Measurements from ENCODE around the gene APOBEC3F.
"Not testable (repeated sequence)": the region's sequence is repeated elsewhere in the genome, so short reads cannot be mapped to it uniquely, and the experiment has no call there.

APOBEC3F gene

DNA sequence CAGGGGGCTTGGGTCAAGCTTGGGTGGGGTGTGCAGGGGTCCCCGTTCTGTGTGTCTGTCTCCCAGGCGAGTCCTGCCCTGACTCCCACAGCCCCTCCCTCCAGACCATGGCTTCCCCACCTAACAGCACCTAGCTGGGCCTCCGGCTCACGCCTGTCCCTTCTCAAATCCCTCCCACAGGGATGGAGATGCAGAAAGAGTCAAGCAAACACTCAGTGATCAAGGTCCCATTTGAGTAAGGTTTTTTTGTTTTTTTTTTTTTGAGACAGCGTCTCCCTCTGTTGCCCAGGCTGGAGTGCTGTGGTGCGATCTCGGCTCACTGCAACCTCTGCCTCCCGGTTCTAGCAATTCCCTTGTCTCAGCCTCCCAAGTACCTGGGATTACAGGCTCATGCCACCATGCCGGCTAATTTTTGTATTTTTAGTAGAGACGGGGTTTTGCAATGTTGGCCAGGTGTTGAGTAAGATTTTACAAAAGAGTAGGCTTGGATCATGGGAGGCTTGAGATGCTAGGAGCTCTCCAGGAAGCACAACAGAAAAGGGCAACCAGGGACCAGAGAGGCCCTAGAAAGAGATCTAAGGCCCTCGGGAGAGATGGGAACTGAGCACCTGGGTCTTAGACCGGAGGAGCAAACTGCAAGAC lies 14.0 kb upstream of the APOBEC3F start:
- DNase-seq (ENCODE audit: low read depth in 2 of 2, low spot score in 1 of 2), result no peak

DNA sequence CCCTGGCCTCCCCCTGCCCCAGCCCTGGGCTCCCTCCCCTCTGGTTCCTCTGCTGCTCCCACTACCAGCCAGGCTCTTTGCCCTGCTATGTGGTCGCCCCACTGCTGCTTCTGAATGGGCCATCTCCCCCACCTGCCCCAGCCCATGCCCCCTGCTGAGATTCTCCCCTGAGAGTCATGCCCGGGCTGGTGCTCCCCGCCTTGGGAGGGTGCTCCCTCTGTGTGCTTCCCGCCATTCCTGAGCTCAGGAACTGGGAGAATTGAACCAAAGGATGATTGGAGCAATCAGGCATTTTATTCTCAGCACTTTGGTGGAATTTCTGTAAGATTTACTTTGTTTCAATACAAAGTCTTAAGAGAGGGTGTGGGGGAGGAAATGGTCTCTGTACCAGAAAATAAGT lies 12.9 kb upstream of the APOBEC3F start:
- DNase-seq (ENCODE audit: low read depth in 2 of 2, low spot score in 1 of 2), result no peak

GRCh38 chr22:39028281-39028680 lies 12.4 kb upstream of the APOBEC3F start:
- DNase-seq (ENCODE audit: low read depth in 2 of 2, low spot score in 1 of 2), result no peak

DNA sequence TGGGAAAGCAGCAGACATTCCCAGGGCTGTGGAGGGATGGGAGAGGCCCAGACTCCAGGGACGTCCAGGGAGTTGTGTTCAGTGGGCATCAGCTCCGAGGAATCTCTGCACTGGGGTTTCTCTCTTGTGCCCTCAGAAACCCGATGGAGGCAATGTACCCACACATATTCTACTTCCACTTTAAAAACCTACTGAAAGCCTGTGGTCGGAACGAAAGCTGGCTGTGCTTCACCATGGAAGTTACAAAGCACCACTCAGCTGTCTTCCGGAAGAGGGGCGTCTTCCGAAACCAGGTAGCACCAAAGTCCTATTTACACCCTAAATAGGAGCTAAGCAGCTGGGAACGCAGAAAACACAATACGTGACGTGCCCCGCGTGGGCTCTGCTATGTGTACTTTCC lies 11.4 kb upstream of the APOBEC3F start:
- no peak for DNase-seq (ENCODE audit: low read depth in 2 of 2, low spot score in 1 of 2)

DNA sequence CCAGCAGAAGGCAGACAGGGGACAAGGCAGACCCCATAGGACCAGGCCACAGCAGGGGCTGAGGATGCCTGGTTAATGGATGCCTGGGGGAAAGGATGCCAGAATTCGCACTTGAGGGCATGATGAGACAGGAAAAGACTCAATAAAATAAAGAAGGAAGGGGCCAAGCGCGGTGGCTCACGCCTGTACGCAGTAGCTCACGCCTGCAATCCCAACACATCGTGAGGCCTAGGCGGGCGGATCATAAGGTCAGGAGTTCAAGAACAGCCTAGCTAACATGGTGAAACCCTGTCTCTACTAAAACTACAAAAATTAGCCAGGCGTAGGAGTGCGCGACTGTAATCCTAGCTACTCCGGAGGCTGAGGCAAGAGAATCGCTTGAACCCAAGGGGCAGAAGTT lies 10.0 kb upstream of the APOBEC3F start:
- DNase-seq (ENCODE audit: low read depth in 2 of 2, low spot score in 1 of 2), result no peak

DNA sequence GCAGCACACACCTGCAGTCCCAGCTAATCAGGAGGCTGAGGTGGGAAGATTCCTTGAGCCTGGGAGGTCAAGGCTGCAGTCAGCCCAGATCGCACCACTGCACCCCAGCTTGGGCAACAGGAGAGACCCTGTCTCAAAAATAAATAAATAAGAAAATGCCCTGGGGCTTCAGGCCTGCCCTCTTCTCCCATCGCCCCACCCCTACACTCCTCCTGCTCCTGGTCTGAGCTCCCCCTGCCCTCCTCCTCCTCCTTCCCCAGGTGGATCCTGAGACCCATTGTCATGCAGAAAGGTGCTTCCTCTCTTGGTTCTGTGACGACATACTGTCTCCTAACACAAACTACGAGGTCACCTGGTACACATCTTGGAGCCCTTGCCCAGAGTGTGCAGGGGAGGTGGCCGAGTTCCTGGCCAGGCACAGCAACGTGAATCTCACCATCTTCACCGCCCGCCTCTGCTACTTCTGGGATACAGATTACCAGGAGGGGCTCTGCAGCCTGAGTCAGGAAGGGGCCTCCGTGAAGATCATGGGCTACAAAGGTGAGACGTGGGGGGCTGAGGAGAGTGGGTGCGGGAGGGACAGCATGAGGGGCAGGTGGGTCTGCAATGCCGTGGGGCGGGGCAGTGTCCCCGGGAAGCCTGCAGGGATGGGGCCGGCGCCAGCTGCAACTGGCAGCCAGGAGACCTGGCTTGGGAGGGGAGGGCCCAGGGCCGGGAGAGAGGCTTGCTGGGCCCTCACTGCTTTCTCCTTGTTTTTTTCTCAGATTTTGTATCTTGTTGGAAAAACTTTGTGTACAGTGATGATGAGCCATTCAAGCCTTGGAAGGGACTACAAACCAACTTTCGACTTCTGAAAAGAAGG lies 9.0 kb upstream of the APOBEC3F start:
- not testable (repeated sequence) for DNase-seq (ENCODE audit: low read depth in 2 of 2, low spot score in 1 of 2)

DNA sequence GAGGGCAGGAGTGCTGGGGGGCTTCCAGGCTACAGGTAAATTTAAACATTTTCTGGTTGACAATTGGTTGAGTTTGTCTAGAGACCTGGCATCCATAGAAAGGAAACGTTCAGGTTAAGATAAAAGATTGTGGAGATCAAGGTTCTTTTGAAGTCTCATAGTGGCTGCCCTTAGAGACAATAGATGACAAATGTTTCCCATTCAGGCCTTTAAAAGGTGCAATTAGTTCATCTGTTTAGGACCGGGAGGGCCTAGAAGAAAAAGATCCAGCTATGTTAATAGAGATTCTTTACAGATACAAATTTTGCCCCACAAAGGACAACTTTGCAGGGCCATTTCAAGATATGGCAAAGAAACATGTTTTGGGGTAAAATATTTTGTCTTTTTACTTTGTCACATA lies 3.6 kb upstream of the APOBEC3F start:
- not testable (repeated sequence) for DNase-seq (ENCODE audit: low read depth in 2 of 2, low spot score in 1 of 2)

DNA sequence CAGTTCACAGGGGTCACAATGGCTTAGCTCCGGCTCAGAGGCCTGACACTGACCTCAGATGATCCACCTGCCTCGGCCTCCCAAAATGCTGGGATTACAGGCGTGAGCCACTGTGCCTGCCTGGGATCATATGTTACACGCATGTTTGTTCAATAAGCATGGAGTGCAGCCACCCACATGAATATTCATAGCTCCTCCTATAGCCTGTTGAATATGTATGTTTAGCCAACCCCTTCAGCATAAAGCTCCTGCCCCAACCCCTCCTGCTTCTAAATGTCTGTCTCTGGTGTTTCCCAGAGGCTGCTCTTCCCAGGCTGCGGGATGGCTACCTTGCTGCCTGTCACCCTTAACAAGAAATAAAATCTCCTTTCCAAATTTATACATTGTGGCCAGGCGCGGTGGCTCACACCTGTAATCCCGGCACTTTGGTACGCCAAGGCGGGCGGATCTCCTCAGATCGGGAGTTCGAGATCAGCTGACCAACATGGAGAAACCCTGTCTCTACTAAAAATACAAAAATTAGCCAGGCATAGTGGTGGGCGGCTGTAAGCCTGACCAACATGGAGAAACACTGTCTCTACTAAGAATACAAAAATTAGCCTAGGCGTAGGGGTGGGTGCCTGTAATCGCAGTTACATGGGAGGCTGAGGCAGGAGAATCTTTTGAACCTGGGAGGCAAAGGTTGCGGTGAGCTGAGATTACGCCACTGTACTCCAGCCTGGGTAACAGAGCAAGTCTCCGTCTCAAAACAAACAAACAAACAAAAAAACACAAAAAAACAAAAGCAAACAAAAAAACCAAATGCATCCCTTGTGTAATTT lies 1.1 kb upstream of the APOBEC3F start:
- DNase-seq (ENCODE audit: low read depth in 2 of 2, low spot score in 1 of 2), result no peak

DNA sequence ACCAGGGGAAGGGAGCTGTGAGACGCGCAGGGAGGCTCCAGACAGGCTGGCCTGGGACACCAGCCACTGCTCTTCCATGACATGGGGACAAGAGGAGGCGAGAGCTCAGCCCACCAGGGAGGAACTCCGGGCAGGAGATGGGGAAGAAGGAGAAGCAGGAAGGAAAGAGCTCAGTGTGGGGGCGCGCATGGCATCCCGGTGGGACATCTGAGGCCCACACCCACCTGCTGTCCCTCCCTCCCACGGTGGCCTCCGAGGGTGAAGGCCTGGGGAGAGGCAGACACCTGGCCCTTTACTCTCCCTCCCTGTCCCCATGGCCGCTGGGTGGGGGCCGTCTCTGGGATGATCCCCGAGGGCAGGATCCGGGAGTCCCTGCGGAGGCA lies 518 bp upstream of the APOBEC3F start:
- DNase-seq (ENCODE audit: low read depth in 2 of 2, low spot score in 1 of 2), result not testable (repeated sequence)

DNA sequence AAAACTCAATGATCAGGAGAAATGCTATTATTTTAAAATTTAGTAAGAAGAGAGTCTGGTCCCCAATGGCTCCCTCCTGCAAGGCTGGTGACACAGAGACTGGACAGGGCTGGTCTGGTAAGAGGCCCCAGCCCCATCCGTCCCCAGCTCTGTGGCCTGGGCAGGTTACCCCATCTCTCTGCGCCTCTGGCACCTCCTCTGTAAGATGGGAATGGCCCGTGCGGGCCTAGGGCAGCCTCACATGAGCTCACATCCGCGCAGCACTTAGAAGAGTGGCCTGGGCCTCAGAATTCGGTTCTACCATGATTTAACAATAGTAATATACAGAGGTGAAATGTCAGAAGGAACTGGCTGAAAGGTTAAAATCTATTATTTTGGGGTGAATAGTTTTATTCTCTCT lies 1.2 kb downstream of the APOBEC3F start:
- no peak for DNase-seq (ENCODE audit: low read depth in 2 of 2, low spot score in 1 of 2)

- DNase-seq (ENCODE audit: low read depth in 2 of 2, low spot score in 1 of 2), result not testable (repeated sequence)
These were observed 2.4 kb downstream of the APOBEC3F start for GRCh38 chr22:39043063-39043462.

DNA sequence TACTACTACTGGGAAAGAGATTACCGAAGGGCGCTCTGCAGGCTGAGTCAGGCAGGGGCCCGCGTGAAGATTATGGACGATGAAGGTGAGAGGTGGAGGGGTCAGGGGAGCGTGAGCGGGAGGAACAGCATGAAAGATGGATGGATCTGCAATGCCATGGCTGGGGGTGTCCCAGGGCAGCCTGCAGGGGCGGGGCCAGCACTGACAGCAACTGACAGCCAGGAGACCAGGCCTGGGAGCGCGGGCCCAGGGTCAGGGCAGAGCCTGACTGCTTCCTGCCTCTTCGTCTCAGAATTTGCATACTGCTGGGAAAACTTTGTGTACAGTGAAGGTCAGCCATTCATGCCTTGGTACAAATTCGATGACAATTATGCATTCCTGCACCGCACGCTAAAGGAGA lies 4.5 kb downstream of the APOBEC3F start:
- DNase-seq (ENCODE audit: low read depth in 2 of 2, low spot score in 1 of 2), result not testable (repeated sequence)

DNA sequence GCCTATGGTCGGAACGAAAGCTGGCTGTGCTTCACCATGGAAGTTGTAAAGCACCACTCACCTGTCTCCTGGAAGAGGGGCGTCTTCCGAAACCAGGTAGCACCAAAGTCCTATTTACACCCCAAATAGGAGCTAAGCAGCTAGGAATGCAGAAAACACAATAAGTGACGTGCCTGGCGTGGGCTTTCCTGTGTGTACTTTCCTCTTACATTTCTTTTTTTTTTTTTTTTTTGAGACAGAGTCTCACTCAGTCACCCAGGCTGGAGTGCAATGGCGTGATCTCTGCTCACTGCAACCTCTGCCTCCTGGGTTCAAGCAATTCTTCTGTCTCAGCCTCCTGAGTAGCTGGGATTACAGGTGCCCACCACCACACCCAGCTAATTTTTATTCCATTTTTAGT lies 8.8 kb downstream of the APOBEC3F start:
- DNase-seq (ENCODE audit: low read depth in 2 of 2, low spot score in 1 of 2), result not testable (repeated sequence)

DNA sequence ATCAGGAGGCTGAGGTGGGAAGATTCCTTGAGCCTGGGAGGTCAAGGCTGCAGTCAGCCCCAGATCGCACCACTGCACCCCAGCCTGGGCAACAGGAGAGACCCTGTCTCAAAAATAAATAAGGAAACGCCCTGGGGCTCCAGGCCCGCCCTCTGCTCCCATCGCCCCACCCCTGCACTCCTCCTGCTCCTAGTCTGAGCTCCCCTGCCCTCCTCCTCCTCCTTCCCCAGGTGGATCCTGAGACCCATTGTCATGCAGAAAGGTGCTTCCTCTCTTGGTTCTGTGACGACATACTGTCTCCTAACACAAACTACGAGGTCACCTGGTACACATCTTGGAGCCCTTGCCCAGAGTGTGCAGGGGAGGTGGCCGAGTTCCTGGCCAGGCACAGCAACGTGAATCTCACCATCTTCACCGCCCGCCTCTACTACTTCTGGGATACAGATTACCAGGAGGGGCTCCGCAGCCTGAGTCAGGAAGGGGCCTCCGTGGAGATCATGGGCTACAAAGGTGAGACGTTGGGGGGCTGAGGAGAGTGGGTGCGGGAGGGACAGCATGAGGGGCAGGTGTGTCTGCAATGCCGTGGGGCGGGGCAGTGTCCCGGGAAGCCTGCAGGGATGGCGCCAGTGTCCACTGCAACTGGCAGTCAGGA lies 11.3 kb downstream of the APOBEC3F start:
- not testable (repeated sequence) for DNase-seq (ENCODE audit: low read depth in 2 of 2, low spot score in 1 of 2)

DNA sequence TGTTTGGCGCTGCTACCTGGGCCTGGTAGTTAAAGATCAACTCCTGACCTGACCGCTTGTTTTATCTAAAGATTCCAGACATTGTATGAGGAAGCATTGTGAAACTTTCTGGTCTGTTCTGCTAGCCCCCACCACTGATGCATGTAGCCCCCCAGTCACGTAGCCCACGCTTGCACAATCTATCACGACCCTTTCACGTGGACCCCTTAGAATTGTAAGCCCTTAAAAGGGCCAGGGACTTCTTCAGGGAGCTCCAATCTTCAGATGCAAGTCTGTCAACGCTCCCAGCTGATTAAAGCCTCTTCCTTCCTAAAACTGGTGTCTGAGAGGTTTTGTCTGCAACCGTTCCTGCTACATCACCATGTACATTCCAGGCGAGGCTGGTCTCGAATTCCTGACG lies 15.0 kb downstream of the APOBEC3F start:
- DNase-seq (ENCODE audit: low read depth in 2 of 2, low spot score in 1 of 2), result no peak

- DNase-seq (ENCODE audit: low read depth in 2 of 2, low spot score in 1 of 2), result not testable (repeated sequence)
These were observed 20.6 kb downstream of the APOBEC3F start for GRCh38 chr22:39061290-39061689.

DNA sequence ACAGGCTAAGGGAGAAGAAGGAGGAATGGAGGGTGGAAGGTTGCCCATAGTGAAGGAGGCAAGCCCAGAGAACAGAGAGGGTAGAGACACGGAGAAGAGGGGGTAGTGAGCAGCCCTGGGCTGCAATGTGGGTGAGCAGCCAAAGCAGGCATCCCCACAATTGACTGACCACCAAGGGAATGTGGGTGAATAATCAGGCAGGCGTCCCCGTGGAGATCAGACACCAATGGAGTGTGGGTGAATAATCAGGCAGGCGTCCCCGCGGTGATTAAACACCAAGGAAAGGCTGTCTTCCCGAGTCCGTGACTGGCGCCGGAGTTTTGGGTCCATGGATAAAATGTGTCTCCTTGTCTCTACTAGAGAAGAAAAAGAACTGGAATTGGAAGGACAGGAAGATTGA lies 21.3 kb downstream of the APOBEC3F start:
- not testable (repeated sequence) for DNase-seq (ENCODE audit: low read depth in 2 of 2, low spot score in 1 of 2)

GRCh38 chr22:39063904-39064303 lies 23.2 kb downstream of the APOBEC3F start:
- not testable (repeated sequence) for DNase-seq (ENCODE audit: low read depth in 2 of 2, low spot score in 1 of 2)

- not testable (repeated sequence) for DNase-seq (ENCODE audit: low read depth in 2 of 2, low spot score in 1 of 2)
These were observed 26.0 kb downstream of the APOBEC3F start for GRCh38 chr22:39066442-39067276.

GRCh38 chr22:39068033-39068785 lies 27.5 kb downstream of the APOBEC3F start:
- no peak for DNase-seq (ENCODE audit: low read depth in 2 of 2, low spot score in 1 of 2)
